GM12872 (cell line): ENCODE measurements around the gene TEAD2.

ENCODE experiments used
- CTCF ChIP-seq: IDR thresholded peaks from 3 replicates; pipeline ENCODE4 v1.5.1; 2011; ENCODE audit warnings: low read depth, mild to moderate bottlenecking, low read length, moderate library complexity; ENCODE audit not compliant: insufficient read depth

TEAD2 gene

GRCh38 chr19:49356382-49356781 lies 5.8 kb downstream of the TEAD2 start:
- TF ChIP-seq CTCF = no peak

- TF ChIP-seq CTCF = no peak
Observed at GRCh38 chr19:49355909-49356353, 6.3 kb downstream of the TEAD2 start.

- no peak for TF ChIP-seq CTCF
Observed at GRCh38 chr19:49349567-49349966, 12.6 kb downstream of the TEAD2 start.

GRCh38 chr19:49348305-49349189 lies 13.7 kb downstream of the TEAD2 start:
- TF ChIP-seq CTCF = no peak

GRCh38 chr19:49347835-49348234 lies 14.4 kb downstream of the TEAD2 start:
- no peak for TF ChIP-seq CTCF

- no peak for TF ChIP-seq CTCF
Observed at GRCh38 chr19:49347191-49347590, 15.0 kb downstream of the TEAD2 start.

- TF ChIP-seq CTCF = no peak
Observed at GRCh38 chr19:49344505-49345423, 17.5 kb downstream of the TEAD2 start.
